Measurements from ENCODE around the gene CAPZA1. TPM values are rescaled to one million over a fixed set of nuclear protein-coding genes. Genes with fewer than 3 reads are reported as not detected.
A peak's percentile ranks its signal among the peaks of the same experiment; 100 is the strongest.

Gene CAPZA1
- total RNA-seq, 1 donor = 159 TPM

DNA sequence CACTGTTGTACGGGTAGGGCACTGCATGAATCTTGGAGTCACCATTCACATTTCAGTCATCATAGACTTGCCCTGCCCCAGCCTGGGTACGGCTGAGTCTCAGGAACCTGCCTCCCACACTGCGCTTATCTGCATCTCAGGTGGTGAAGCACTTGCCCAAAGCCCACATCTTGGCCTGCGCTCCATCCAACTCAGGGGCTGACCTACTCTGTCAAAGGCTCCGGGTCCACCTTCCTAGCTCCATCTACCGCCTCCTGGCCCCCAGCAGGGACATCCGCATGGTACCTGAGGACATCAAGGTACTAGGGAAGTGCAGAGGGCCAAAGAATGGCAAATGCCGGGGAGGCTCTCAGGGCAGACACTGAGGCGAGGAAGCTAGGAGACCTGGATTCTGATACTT, 75.6 kb downstream of the CAPZA1 start:
- Histone ChIP-seq H4K20me1 (ENCODE audit: insufficient read depth, low read length) (peaks cover 7% of the 10 kb centered on the region), H3K36me3 (ENCODE audit: insufficient read depth, low read length) (peaks cover 78% of the 10 kb centered on the region), H3K79me2 (ENCODE audit: insufficient read depth, low read length) (no peaks in the 10 kb centered on the region), H3K4me1 (ENCODE audit: insufficient read depth, low read length) (peaks cover 7% of the 10 kb centered on the region), H3K4me3 (ENCODE audit: insufficient read depth, low read length) (no peak overlapping the region), H3K9me3 (ENCODE audit: low read depth, low read length) (no peaks in the 10 kb centered on the region), H2AFZ (ENCODE audit: low read length) (no peak overlapping the region), H3K27me3 (ENCODE audit: insufficient read depth, low read length) (no peaks in the 10 kb centered on the region), H3K27ac (ENCODE audit: low read depth, low read length) (no peak overlapping the region), H3K4me2 (ENCODE audit: insufficient read depth, low read length) (no peak overlapping the region)
- TF ChIP-seq, protein P1, sequence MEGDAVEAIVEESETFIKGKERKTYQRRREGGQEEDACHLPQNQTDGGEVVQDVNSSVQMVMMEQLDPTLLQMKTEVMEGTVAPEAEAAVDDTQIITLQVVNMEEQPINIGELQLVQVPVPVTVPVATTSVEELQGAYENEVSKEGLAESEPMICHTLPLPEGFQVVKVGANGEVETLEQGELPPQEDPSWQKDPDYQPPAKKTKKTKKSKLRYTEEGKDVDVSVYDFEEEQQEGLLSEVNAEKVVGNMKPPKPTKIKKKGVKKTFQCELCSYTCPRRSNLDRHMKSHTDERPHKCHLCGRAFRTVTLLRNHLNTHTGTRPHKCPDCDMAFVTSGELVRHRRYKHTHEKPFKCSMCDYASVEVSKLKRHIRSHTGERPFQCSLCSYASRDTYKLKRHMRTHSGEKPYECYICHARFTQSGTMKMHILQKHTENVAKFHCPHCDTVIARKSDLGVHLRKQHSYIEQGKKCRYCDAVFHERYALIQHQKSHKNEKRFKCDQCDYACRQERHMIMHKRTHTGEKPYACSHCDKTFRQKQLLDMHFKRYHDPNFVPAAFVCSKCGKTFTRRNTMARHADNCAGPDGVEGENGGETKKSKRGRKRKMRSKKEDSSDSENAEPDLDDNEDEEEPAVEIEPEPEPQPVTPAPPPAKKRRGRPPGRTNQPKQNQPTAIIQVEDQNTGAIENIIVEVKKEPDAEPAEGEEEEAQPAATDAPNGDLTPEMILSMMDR (IDR thresholded peaks at IDR 0.05; ENCODE audit: extremely low read depth, low read depth, low read length) = no peak
- DNase-seq (ENCODE audit: insufficient read length, low spot score, missing footprints) = peak; percentile 51

DNA sequence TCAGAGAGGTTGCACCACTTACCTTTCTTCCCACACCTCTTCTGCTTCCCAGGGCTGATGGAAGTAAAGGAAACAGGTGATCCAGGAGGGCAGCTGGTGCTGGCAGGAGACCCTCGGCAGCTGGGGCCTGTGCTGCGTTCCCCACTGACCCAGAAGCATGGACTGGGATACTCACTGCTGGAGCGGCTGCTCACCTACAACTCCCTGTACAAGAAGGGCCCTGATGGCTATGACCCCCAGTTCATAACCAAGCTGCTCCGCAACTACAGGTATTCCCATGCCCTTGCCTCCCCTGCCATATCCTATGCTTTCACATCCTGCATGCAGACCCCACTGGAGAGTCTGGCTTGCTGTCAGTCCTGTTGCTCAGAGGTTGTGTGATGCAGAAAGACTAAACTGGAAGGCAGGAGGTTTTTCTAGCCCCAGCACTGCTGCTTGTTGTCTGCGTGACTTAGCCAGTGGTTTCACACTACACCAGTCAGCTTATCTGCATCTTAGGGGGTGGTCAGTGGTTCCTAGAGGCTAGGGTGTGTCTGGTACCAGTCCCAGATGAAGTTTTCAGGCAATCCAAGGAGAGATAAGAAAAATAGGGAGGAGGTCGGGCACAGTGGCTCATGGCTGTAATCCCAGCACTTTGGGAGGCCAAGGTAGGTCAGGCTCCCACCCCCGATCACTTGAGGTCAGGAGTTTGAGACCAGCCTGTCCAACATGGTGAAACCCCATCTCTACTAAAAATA, 77.1 kb downstream of the CAPZA1 start:
- no peak overlapping the region for H2AFZ ChIP-seq (ENCODE audit: low read length)
- H3K79me2 ChIP-seq (ENCODE audit: insufficient read depth, low read length) = peaks cover 2% of the 10 kb centered on the region
- no peaks in the 10 kb centered on the region for H3K27me3 ChIP-seq (ENCODE audit: insufficient read depth, low read length)
- peaks cover 15% of the 10 kb centered on the region for H4K20me1 ChIP-seq (ENCODE audit: insufficient read depth, low read length)
- H3K36me3 ChIP-seq (ENCODE audit: insufficient read depth, low read length) = peaks cover 81% of the 10 kb centered on the region
- H3K4me2 ChIP-seq (ENCODE audit: insufficient read depth, low read length) = no peak overlapping the region
- DNase-seq (ENCODE audit: insufficient read length, low spot score, missing footprints) = peak; percentile 36
- H3K4me3 ChIP-seq (ENCODE audit: insufficient read depth, low read length) = no peak overlapping the region
- H3K27ac ChIP-seq (ENCODE audit: low read depth, low read length) = no peak overlapping the region
- no peaks in the 10 kb centered on the region for H3K9me3 ChIP-seq (ENCODE audit: low read depth, low read length)
- peaks cover 22% of the 10 kb centered on the region for H3K4me1 ChIP-seq (ENCODE audit: insufficient read depth, low read length)
- TF ChIP-seq, protein P1 (IDR thresholded peaks at IDR 0.05; ENCODE audit: extremely low read depth, low read depth, low read length) = no peak

DNA sequence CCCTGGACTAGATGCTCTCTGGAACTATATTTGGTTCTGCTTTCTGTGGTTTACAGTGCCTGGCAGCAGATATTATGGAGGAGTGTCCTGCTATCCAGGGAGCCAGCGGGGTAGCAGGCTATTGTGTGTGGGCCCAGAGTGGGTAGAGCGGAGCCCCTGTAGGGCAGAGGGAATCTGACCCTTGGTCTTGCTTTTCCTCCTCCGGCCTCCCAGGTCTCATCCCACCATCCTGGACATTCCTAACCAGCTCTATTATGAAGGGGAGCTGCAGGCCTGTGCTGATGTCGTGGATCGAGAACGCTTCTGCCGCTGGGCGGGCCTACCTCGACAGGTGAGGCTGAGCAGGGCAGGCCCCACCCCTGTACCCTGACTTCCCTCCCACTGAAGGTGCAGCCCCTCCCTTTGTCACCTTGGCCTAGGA, 78.2 kb downstream of the CAPZA1 start:
- no peak overlapping the region for H3K27ac ChIP-seq (ENCODE audit: low read depth, low read length)
- H3K4me2 ChIP-seq (ENCODE audit: insufficient read depth, low read length) = no peak overlapping the region
- DNase-seq (ENCODE audit: insufficient read length, low spot score, missing footprints) = peak; percentile 88
- TF ChIP-seq, protein P1 (IDR thresholded peaks at IDR 0.05; ENCODE audit: extremely low read depth, low read depth, low read length) = no peak
- peaks cover 81% of the 10 kb centered on the region for H3K36me3 ChIP-seq (ENCODE audit: insufficient read depth, low read length)
- H3K27me3 ChIP-seq (ENCODE audit: insufficient read depth, low read length) = no peaks in the 10 kb centered on the region
- no peak overlapping the region for H3K4me3 ChIP-seq (ENCODE audit: insufficient read depth, low read length)
- peaks cover 12% of the 10 kb centered on the region for H3K79me2 ChIP-seq (ENCODE audit: insufficient read depth, low read length)
- peaks cover 31% of the 10 kb centered on the region for H3K4me1 ChIP-seq (ENCODE audit: insufficient read depth, low read length)
- H4K20me1 ChIP-seq (ENCODE audit: insufficient read depth, low read length) = peaks cover 23% of the 10 kb centered on the region
- H3K9me3 ChIP-seq (ENCODE audit: low read depth, low read length) = no peaks in the 10 kb centered on the region
- H2AFZ ChIP-seq (ENCODE audit: low read length) = no peak overlapping the region

DNA sequence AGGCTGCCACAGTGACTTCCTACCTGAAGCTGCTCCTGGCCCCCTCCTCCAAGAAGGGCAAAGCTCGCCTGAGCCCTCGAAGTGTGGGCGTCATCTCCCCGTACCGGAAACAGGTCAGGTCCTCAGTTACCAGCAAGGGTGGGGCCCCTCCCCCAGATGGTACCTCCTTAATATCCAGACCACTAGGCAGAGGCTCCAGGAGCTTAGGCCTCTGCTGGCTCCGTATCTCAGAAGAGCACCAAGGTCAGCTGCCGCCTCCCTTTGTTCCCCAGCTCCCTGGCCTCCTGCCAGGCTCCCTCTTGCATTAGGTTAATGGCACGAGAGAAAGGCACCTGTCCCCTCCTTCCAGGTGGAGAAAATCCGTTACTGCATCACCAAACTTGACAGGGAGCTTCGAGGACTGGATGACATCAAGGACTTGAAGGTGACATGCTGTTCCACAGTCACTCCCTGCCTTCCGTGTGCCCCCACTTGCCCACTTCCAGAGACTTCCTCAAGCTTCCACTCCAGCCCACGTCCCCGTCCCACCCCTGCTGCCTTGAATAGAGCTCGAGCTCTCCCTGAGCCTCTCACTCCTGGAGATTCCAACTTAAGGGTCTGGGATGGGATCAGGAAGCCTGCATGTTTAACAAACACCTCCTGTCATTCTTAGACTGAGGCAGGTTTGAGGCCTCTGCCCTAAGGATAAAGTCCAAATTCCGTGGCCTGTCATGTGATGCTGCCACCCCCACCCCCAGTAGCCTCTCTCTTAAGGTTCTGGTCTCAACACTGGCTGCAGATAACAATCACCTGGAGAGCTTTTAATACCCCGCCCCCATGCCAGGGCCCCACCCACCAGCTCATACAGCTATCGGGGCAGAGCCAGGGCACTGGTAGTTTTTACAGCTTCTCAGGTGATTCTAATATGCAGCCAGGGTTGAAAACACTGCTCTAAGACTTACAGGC, 79.0 kb downstream of the CAPZA1 start:
- DNase-seq (ENCODE audit: insufficient read length, low spot score, missing footprints) = peak; percentile 31
- H2AFZ ChIP-seq (ENCODE audit: low read length) = no peak overlapping the region
- H3K9me3 ChIP-seq (ENCODE audit: low read depth, low read length) = no peaks in the 10 kb centered on the region
- peaks cover 20% of the 10 kb centered on the region for H3K79me2 ChIP-seq (ENCODE audit: insufficient read depth, low read length)
- peaks cover 38% of the 10 kb centered on the region for H3K4me1 ChIP-seq (ENCODE audit: insufficient read depth, low read length)
- peaks cover 31% of the 10 kb centered on the region for H4K20me1 ChIP-seq (ENCODE audit: insufficient read depth, low read length)
- H3K27ac ChIP-seq (ENCODE audit: low read depth, low read length) = peak overlapping the region; percentile 59
- TF ChIP-seq, protein P1 (IDR thresholded peaks at IDR 0.05; ENCODE audit: extremely low read depth, low read depth, low read length) = no peak
- no peak overlapping the region for H3K4me3 ChIP-seq (ENCODE audit: insufficient read depth, low read length)
- H3K4me2 ChIP-seq (ENCODE audit: insufficient read depth, low read length) = no peak overlapping the region
- H3K36me3 ChIP-seq (ENCODE audit: insufficient read depth, low read length) = peaks cover 81% of the 10 kb centered on the region
- no peaks in the 10 kb centered on the region for H3K27me3 ChIP-seq (ENCODE audit: insufficient read depth, low read length)

Measured in osteoblast (primary cell).